ENCODE data around the gene HS3ST3B1.

DNA sequence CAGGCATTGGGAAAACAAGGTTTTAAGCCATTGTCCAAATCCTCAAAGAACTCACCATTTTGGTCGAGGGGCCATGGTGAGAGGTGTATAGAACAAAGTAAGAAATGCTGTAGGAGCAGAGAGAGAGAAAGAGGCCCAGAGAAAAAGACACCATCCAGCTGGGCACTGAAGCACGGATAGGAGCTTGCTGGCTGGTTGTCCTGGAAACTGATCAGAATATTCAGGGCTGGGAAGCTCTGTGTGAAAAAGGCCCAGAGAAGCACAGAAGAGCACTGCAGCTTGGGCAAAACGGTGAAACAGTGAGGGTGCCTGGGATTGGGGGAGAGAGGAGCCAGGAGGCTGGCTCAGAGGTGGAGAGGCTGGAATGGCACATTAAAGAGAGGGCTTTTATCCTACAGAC lies 16.5 kb downstream of the HS3ST3B1 start:
- TF ChIP-seq, protein P1, sequence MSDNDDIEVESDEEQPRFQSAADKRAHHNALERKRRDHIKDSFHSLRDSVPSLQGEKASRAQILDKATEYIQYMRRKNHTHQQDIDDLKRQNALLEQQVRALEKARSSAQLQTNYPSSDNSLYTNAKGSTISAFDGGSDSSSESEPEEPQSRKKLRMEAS (IDR thresholded peaks at IDR 0.05), result no peak
- no peak for TF ChIP-seq EZH2 (IDR thresholded peaks at IDR 0.05)
- TF ChIP-seq ZNF274 (IDR thresholded peaks at IDR 0.05; ENCODE audit: low read depth, low read length), result no peak
- TF ChIP-seq, protein P2, sequence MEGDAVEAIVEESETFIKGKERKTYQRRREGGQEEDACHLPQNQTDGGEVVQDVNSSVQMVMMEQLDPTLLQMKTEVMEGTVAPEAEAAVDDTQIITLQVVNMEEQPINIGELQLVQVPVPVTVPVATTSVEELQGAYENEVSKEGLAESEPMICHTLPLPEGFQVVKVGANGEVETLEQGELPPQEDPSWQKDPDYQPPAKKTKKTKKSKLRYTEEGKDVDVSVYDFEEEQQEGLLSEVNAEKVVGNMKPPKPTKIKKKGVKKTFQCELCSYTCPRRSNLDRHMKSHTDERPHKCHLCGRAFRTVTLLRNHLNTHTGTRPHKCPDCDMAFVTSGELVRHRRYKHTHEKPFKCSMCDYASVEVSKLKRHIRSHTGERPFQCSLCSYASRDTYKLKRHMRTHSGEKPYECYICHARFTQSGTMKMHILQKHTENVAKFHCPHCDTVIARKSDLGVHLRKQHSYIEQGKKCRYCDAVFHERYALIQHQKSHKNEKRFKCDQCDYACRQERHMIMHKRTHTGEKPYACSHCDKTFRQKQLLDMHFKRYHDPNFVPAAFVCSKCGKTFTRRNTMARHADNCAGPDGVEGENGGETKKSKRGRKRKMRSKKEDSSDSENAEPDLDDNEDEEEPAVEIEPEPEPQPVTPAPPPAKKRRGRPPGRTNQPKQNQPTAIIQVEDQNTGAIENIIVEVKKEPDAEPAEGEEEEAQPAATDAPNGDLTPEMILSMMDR (IDR thresholded peaks at IDR 0.05 in 2 of 3, conservative IDR thresholded peaks at IDR 0.05 in 1 of 3; ENCODE audit: borderline replicate concordance in 1 of 3, insufficient read depth in 1 of 3, low read depth in 2 of 3, low read length in 2 of 3), result no peak
- TF ChIP-seq POLR2A (IDR thresholded peaks at IDR 0.05; ENCODE audit: borderline replicate concordance, extremely low read depth, insufficient read depth, insufficient read length), result no peak
- no peak for TF ChIP-seq ZFX (IDR thresholded peaks at IDR 0.05)
